Measurements from ENCODE around the gene DCLRE1B. TPM values are rescaled to one million over a fixed set of nuclear protein-coding genes. Genes with fewer than 3 reads are reported as not detected.
A peak's percentile ranks its signal among the peaks of the same experiment; 100 is the strongest.

The DCLRE1B gene
- total RNA-seq, 1 experiment from 2014 or later, result 9.4 TPM

DNA sequence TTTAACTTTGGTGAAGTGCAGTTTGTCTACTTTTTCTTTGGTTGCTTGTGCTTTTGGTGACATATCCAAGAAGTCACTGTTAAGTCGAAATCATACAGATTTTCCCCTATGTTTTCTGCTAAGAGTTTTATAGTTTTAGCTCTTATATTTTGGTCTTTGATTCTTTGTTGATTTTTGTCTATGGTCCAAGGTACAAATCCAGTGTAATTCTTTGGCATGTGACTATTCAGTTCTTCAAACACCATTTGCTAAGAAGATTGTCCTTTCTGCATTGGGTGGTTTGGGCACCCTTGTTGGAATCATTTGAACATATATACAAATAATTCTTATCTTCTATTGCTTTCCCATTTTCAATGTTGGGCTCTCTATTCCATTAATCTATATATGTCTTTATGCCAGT, 40.2 kb downstream of the DCLRE1B start:
- H3K4me1 Mint-ChIP-seq, result peaks cover 23% of the 10 kb centered on the region
- no peak overlapping the region for H3K27ac Mint-ChIP-seq
- ChIA-PET POLR2A (no interaction called here), CTCF (interaction anchor here (1.1 to 2.4 kb wide), 2 partner anchors 34 to 401 kb away, joined by 3 to 7 read pairs; partner anchors contain the start of gene OLFML3)
- DNase-seq (ENCODE audit: low spot score) (no peak), ATAC-seq (no peak)
- H3K27me3 Mint-ChIP-seq (ENCODE audit: low read depth), result no peaks in the 10 kb centered on the region
- H3K36me3 Mint-ChIP-seq, result peaks cover 20% of the 10 kb centered on the region
- H3K9me3 Mint-ChIP-seq, result no peaks in the 10 kb centered on the region
- no peak for TF ChIP-seq TP53 (CRISPR knock-in tag; IDR thresholded peaks at IDR 0.05)
- H3K4me3 Mint-ChIP-seq, result no peak overlapping the region

GRCh38 chr1:113946112-113946511, 41.0 kb downstream of the DCLRE1B start:
- H3K36me3 Mint-ChIP-seq, result peaks cover 12% of the 10 kb centered on the region
- POLR2A ChIA-PET, result no interaction called here
- no peaks in the 10 kb centered on the region for H3K27me3 Mint-ChIP-seq (ENCODE audit: low read depth)
- peaks cover 23% of the 10 kb centered on the region for H3K4me1 Mint-ChIP-seq
- TF ChIP-seq ZNF416 (CRISPR knock-in tag; IDR thresholded peaks at IDR 0.05) (no peak), SOX15 (CRISPR knock-in tag; IDR thresholded peaks at IDR 0.05) (no peak), ELF4 (CRISPR knock-in tag; IDR thresholded peaks at IDR 0.05; ENCODE audit: low read depth) (no peak), SP1 (CRISPR knock-in tag; conservative IDR thresholded peaks at IDR 0.05) (no peak)
- ATAC-seq, result peak; percentile 46; the same call in 1 of the 2 replicates
- H3K27ac Mint-ChIP-seq, result no peak overlapping the region
- H3K4me3 Mint-ChIP-seq, result no peak overlapping the region
- no peak for DNase-seq (ENCODE audit: low spot score)
- CTCF ChIA-PET, result interaction anchor here (0.9 to 2.4 kb wide), 8 partner anchors 16 to 401 kb away, joined by 3 to 7 read pairs (median 3); partner anchors contain the start of genes AP4B1 and OLFML3
- no peaks in the 10 kb centered on the region for H3K9me3 Mint-ChIP-seq

DNA sequence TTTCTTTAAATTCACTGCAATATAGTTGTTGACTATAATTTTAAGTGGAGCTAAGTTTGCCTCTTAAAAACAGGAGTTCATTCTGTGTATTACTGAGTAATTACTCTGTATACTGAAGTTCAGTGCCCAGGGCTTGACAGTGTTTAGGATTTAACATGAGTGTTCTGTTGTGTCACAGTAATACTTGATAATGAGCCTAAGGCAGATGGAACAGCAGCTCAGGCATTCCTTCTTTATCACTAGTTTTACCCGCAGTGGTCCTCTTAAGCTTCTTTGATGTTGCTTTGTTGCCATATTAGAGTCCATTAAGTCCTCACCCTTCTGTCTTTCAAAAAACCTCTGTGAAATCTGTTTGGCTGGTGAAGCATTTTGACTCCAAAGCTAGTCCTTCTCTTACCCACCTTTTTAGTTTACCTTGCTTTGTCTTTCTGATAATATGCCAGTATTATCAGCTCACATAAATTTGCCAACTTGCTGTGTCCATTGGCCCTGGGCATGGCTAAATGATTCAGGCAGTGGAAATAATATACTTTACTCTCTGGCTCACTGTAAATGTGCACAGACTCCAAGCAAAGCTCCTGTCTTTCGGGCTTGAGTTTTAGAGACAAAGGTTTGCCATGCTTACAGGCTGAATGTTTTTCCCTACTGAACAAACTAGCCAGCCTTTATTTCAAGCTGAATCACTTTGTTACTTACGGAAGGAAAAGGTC, 41.7 kb downstream of the DCLRE1B start:
- H3K9me3 Mint-ChIP-seq, result no peaks in the 10 kb centered on the region
- CTCF ChIA-PET, result interaction anchor here (0.7 to 2.6 kb wide), 9 partner anchors 8 to 400 kb away, joined by 3 to 11 read pairs (median 4); partner anchors contain the start of genes AP4B1 and OLFML3

GRCh38 chr1:113947388-113948107, 42.4 kb downstream of the DCLRE1B start:
- ChIA-PET POLR2A (no interaction called here), CTCF (interaction anchor here (0.7 to 2.6 kb wide), 9 partner anchors 8 to 399 kb away, joined by 3 to 11 read pairs (median 4); partner anchors contain the start of genes AP4B1 and OLFML3)
- Mint-ChIP-seq H3K9me3 (no peaks in the 10 kb centered on the region), H3K36me3 (peaks cover 9% of the 10 kb centered on the region), H3K27me3 (ENCODE audit: low read depth) (no peaks in the 10 kb centered on the region), H3K4me3 (no peak overlapping the region), H3K4me1 (peaks cover 26% of the 10 kb centered on the region), H3K27ac (peak overlapping the region; percentile 76)
- ATAC-seq (no peak), DNase-seq (ENCODE audit: low spot score) (no peak)
- TF ChIP-seq HMGA2 (CRISPR knock-in tag; IDR thresholded peaks at IDR 0.05) (no peak), ELF4 (CRISPR knock-in tag; IDR thresholded peaks at IDR 0.05; ENCODE audit: low read depth) (no peak), ARID4B (CRISPR knock-in tag; IDR thresholded peaks at IDR 0.05; ENCODE audit: borderline replicate concordance) (no peak), NFYB (CRISPR knock-in tag; conservative IDR thresholded peaks at IDR 0.05; ENCODE audit: low read depth) (no peak), ZNF317 (CRISPR knock-in tag; IDR thresholded peaks at IDR 0.05; ENCODE audit: borderline replicate concordance, low read depth) (no peak)
- TF ChIP-seq, protein P1, sequence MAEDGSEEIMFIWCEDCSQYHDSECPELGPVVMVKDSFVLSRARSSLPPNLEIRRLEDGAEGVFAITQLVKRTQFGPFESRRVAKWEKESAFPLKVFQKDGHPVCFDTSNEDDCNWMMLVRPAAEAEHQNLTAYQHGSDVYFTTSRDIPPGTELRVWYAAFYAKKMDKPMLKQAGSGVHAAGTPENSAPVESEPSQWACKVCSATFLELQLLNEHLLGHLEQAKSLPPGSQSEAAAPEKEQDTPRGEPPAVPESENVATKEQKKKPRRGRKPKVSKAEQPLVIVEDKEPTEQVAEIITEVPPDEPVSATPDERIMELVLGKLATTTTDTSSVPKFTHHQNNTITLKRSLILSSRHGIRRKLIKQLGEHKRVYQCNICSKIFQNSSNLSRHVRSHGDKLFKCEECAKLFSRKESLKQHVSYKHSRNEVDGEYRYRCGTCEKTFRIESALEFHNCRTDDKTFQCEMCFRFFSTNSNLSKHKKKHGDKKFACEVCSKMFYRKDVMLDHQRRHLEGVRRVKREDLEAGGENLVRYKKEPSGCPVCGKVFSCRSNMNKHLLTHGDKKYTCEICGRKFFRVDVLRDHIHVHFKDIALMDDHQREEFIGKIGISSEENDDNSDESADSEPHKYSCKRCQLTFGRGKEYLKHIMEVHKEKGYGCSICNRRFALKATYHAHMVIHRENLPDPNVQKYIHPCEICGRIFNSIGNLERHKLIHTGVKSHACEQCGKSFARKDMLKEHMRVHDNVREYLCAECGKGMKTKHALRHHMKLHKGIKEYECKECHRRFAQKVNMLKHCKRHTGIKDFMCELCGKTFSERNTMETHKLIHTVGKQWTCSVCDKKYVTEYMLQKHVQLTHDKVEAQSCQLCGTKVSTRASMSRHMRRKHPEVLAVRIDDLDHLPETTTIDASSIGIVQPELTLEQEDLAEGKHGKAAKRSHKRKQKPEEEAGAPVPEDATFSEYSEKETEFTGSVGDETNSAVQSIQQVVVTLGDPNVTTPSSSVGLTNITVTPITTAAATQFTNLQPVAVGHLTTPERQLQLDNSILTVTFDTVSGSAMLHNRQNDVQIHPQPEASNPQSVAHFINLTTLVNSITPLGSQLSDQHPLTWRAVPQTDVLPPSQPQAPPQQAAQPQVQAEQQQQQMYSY (CRISPR knock-in tag; IDR thresholded peaks at IDR 0.05), result no peak

More for the DNA sequence above, 41.7 kb downstream of the DCLRE1B start:
- peaks cover 23% of the 10 kb centered on the region for H3K4me1 Mint-ChIP-seq
- H3K27me3 Mint-ChIP-seq (ENCODE audit: low read depth), result no peaks in the 10 kb centered on the region
- H3K36me3 Mint-ChIP-seq, result peaks cover 9% of the 10 kb centered on the region
- POLR2A ChIA-PET, result no interaction called here
- no peak for ATAC-seq
- no peak overlapping the region for H3K4me3 Mint-ChIP-seq
- no peak for DNase-seq (ENCODE audit: low spot score)
- TF ChIP-seq, protein P2, sequence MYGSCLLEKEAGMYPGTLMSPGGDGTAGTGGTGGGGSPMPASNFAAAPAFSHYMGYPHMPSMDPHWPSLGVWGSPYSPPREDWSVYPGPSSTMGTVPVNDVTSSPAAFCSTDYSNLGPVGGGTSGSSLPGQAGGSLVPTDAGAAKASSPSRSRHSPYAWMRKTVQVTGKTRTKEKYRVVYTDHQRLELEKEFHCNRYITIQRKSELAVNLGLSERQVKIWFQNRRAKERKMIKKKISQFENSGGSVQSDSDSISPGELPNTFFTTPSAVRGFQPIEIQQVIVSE (CRISPR knock-in tag; IDR thresholded peaks at IDR 0.05; ENCODE audit: borderline replicate concordance), result no peak
- TF ChIP-seq GTF2I (CRISPR knock-in tag; conservative IDR thresholded peaks at IDR 0.05) (no peak), USF1 (CRISPR knock-in tag; IDR thresholded peaks at IDR 0.05) (no peak), ZNF232 (CRISPR knock-in tag; IDR thresholded peaks at IDR 0.05) (no peak), ZNF317 (CRISPR knock-in tag; IDR thresholded peaks at IDR 0.05; ENCODE audit: borderline replicate concordance, low read depth) (no peak)
- H3K27ac Mint-ChIP-seq, result 0 out of 2 replicates have a peak overlapping the region, but pooled peaks have one; percentile 26
